Endothelial cell of umbilical vein (primary cell): ENCODE measurements around the gene SAMD14. TPM values are rescaled to one million over a fixed set of nuclear protein-coding genes. Genes with fewer than 3 reads are reported as not detected.
A peak's percentile ranks its signal among the peaks of the same experiment; 100 is the strongest.

Experiments used
- BruUV-seq: library from RNA; stranded (reverse); fragments of 400-500 nt; replicated peaks from 2 replicates; lab custom pipeline; 2021; lab: Mats Ljungman, UMichigan
- CTCF ChIA-PET: fragments of 300-600, 350-600 bp; sonication (Branson Sonifier 250); formaldehyde crosslinking; loops from one replicate; lab custom pipeline; 2021; ENCODE audit warnings: antibody characterized with exemption, inconsistent platforms; lab: Charles Lee
- POLR2A ChIA-PET: fragments of 300-600, 350-600 bp; sonication (Branson Sonifier 250); formaldehyde crosslinking; loops from one replicate; lab custom pipeline; 2021; ENCODE audit warnings: antibody characterized with exemption, inconsistent platforms; lab: Charles Lee
- DNase-seq: peaks from one replicate; pipeline ENCODE4 v3.0.0-alpha.2; 2011; ENCODE audit warnings: low read depth, low spot score
- FAIRE-seq: peaks from 2 replicates; lab custom pipeline; 2011; peaks lifted over from hg19 to GRCh38; lab: Jason Lieb, UNC
- H2AFZ ChIP-seq: 2 replicates; pipeline ENCODE4 v1.6.0; 2012; ENCODE audit warnings: low read depth, low read length, control low read depth, inconsistent platforms
- H3K27ac ChIP-seq: 2 replicates; pipeline ENCODE4 v1.5.1; 2011; ENCODE audit warnings: low read depth, mild to moderate bottlenecking, control low read depth, low read length, moderate library complexity; ENCODE audit not compliant: insufficient read depth
- H3K27me3 ChIP-seq, 2 experiments: 2 replicates each; pipeline versions ENCODE4 v1.6.0 to v1.6.1; 2011; ENCODE audit warnings: low read length in 2 of 2, mixed read lengths in 1 of 2; ENCODE audit not compliant: control insufficient read depth in 2 of 2, insufficient read depth in 2 of 2
- H3K36me3 ChIP-seq, 2 experiments: 2 replicates in 1 of 2; 3 replicates in 1 of 2; pipeline ENCODE4 v1.5.1; 2011; ENCODE audit warnings: low read length in 2 of 2, mild to moderate bottlenecking in 1 of 2, moderate library complexity in 1 of 2; ENCODE audit not compliant: control insufficient read depth in 2 of 2, insufficient read depth in 2 of 2; ENCODE audit errors: extremely low read depth in 1 of 2
- H3K4me1 ChIP-seq: 3 replicates; pipeline ENCODE4 v1.5.1; 2011; ENCODE audit warnings: mild to moderate bottlenecking, low read length; ENCODE audit not compliant: control insufficient read depth, insufficient read depth; ENCODE audit errors: extremely low read depth
- H3K4me2 ChIP-seq: 2 replicates; pipeline ENCODE4 v1.6.1; 2011; ENCODE audit warnings: low read length, control low read depth, mixed read lengths; ENCODE audit not compliant: insufficient read depth
- H3K4me3 ChIP-seq, 3 experiments: fragments of 200-600 bp in 1 of 3; sonication (generic), shearing (Covaris generic) in 1 of 3; replicated peaks in 1 of 3; 2 replicates each; pipeline ENCODE4 v1.5.1; 2011 to 2016; ENCODE audit warnings: control low read depth in 3 of 3, low read length in 3 of 3, mild to moderate bottlenecking in 2 of 3, inconsistent platforms in 1 of 3, low read depth in 1 of 3, moderate library complexity in 1 of 3; ENCODE audit not compliant: insufficient read depth in 1 of 3
- H3K79me2 ChIP-seq: 2 replicates; pipeline ENCODE4 v1.6.0; 2012; ENCODE audit warnings: low read length, inconsistent platforms; ENCODE audit not compliant: control insufficient read depth, insufficient read depth
- H3K9ac ChIP-seq: replicated peaks from 2 replicates; pipeline ENCODE3; 2011; ENCODE audit warnings: low read length, control low read depth; ENCODE audit not compliant: insufficient read depth; ENCODE audit errors: extremely low read depth
- H3K9me1 ChIP-seq: replicated peaks from 3 replicates; pipeline ENCODE4 v1.6.0; 2011; ENCODE audit warnings: mild to moderate bottlenecking, low read length; ENCODE audit not compliant: control insufficient read depth, insufficient read depth; ENCODE audit errors: extremely low read depth
- H3K9me3 ChIP-seq: replicated peaks from 2 replicates; pipeline ENCODE4 v1.5.1; 2012; ENCODE audit warnings: low read length, inconsistent platforms; ENCODE audit not compliant: control insufficient read depth, insufficient read depth
- H4K20me1 ChIP-seq: replicated peaks from 2 replicates; pipeline ENCODE3; 2011; ENCODE audit warnings: mild to moderate bottlenecking, low read length; ENCODE audit not compliant: control insufficient read depth, insufficient read depth; ENCODE audit errors: extremely low read depth
- EZH2 ChIP-seq: IDR thresholded peaks from 2 replicates; pipeline ENCODE4 v1.6.1; 2012; ENCODE audit warnings: borderline replicate concordance, low read depth, mild to moderate bottlenecking, moderate library complexity, low read length, inconsistent platforms; ENCODE audit not compliant: severe bottlenecking
- GATA2 ChIP-seq: IDR thresholded peaks from 2 replicates; pipeline ENCODE4 v1.7.0; 2011; ENCODE audit warnings: low read depth, mild to moderate bottlenecking, moderate library complexity, mixed read lengths, low read length; ENCODE audit not compliant: insufficient read length, insufficient read depth
- MYC ChIP-seq: IDR thresholded peaks from one replicate; pipeline ENCODE4 v1.6.1; 2011; ENCODE audit warnings: mild to moderate bottlenecking, low read depth, low read length
- POLR2A ChIP-seq: IDR thresholded peaks from 2 replicates; pipeline ENCODE4 v1.6.1; 2012; ENCODE audit warnings: low read depth, mild to moderate bottlenecking, control low read depth, low read length
- POLR2AphosphoS5 ChIP-seq: IDR thresholded peaks from 2 replicates; pipeline ENCODE4 v1.6.1; 2012; ENCODE audit warnings: low read depth, mild to moderate bottlenecking, control low read depth, low read length, moderate library complexity; ENCODE audit not compliant: insufficient read depth
- dilution Hi-C: fragments of 300-500 bp; cut with MboI; formaldehyde crosslinking; loops from one replicate; pipeline ENCODE4 v1.15.0; 2019; ENCODE audit warnings: low sequenced_read_pairs; ENCODE audit not compliant: extremely low pct_ligation_motif_present
- intact Hi-C: fragments of 100-400 bp; cut with micrococcal nuclease; formaldehyde crosslinking; loops from one replicate; pipeline ENCODE4 v1.10.0; 2022
- polyA plus RNA-seq, 4 experiments: library from polyadenylated mRNA; depleted of rRNA in 3 of 4; stranded (reverse) in 3 of 4; unstranded in 1 of 4; fragments of >200 nt; gene quantifications; 2 replicates each; pipeline versions ENCODE4 v1.2.1 to v1.2.3, GENCODE V29; 2011 to 2012; ENCODE audit warnings: missing spikeins in 1 of 4
- total RNA-seq: library from RNA; stranded (reverse); gene quantifications from 2 replicates; pipeline ENCODE4 v1.2.3, GENCODE V29; 2021

Gene SAMD14
- total and polyA plus RNA-seq, 2 donors (not counting 3 experiments of a cell fraction or from before 2014, with no cell fraction given) = 6.8 to 15.6 TPM

DNA sequence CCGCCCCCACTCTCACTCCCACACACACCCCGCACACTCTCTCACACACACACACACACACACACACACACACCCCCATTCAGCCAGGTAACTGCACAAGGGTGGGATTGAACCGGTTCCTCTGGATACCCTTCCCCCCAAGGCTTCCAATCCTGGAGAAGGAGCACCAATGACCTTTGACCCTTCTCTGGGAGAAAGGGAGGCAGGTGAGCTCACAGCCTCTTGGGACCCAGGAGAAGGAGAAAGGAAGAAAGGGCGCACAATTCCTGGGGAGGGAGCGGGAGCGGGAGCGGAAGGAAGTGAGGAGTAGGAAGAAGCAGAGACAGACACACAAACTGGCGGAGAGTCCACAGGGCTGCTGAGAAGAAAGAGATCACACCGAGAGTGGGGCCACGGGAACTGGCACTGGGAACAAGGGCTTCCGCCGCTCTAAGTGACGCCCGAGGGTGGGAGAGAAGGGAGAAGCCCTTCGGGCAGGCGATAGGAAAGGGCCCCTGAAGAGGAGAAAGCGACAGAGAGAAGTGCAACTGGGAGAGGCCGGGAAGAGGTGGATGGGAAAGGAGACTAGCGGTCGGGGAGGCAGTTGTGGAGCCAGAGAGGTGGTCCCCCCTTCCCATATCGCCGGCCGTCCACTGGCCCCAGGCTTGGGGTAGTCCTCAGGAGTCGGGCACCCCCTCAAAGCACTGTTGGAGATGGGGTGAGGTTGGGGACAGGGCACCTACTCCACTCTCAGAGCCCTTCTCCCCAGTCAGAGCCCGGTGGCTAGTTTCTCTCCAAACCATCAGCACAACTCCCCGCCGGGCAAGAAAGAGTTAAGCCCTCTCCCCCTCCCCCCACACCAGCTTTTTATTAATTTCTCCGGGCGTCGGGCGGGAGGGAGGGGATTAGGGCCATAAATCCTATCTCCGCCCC is 1.3 kb downstream of the SAMD14 start:
- FAIRE-seq = peak; percentile 90
- peak; percentile 31 for DNase-seq
- Histone ChIP-seq H3K4me2 (peak overlapping the region; percentile 87), H3K9me3 (no peaks in the 10 kb centered on the region), H3K4me3 (peak overlapping the region; percentile 3 to 53 (median 31)), H2AFZ (peak overlapping the region; percentile 24), H4K20me1 (no peaks in the 10 kb centered on the region), H3K27me3 (no peaks in the 10 kb centered on the region), H3K27ac (peak overlapping the region; percentile 56), H3K9me1 (no peaks in the 10 kb centered on the region), H3K4me1 (peaks cover 26% of the 10 kb centered on the region), H3K79me2 (no peaks in the 10 kb centered on the region), H3K9ac (peak overlapping the region; percentile 21), H3K36me3 (no peaks in the 10 kb centered on the region)
- intact Hi-C loops = loop anchor here (1.0 kb wide), 1 partner anchor 33 kb away; the partner anchor contains the start of gene PDK2
- BruUV-seq = no TSS peak
- CTCF ChIA-PET = interaction anchor here (0.7 to 3.9 kb wide), 3 partner anchors 12 to 164 kb away, joined by 3 to 15 read pairs (median 3); no protein-coding TSS in a partner anchor
- TF ChIP-seq EZH2 (no peak), POLR2A (peak; percentile 51)
- dilution Hi-C loops = no loop called here
- POLR2A ChIA-PET = no interaction called here

DNA sequence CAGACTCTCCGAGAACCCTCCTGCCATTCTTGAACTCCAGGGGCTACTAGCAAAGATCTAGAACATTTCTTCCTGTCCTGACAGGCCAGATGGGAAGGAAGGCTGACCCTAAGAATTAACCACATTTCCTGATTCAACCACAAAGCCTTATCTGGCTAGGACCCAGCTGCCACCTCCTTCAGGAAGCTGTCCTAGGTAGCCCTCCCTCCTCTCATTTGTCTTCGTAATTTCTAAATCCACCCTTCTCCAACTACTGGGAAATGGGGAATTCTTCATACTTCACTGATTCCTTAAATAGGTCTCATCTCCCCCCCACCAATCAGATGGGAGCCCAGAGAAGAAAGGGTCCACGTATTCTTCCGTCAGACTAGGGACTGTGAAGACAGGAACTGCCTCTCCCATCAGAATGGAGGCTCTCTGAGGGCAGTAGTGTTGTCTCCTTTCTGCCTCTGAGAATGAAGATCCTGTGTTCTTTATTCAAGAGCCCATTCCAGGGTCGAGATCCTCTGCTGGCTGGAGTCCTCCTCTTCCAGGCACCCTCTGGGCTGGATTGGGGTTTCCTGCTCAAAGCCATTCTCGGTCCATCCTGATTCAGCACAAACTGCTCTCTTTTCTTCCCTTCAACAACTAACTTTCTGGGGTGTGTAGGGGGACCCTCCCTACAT is 2.1 kb downstream of the SAMD14 start:
- Histone ChIP-seq H3K9ac (no peak overlapping the region), H3K27me3 (no peaks in the 10 kb centered on the region), H3K4me1 (peaks cover 31% of the 10 kb centered on the region), H3K9me1 (no peaks in the 10 kb centered on the region), H3K79me2 (no peaks in the 10 kb centered on the region), H3K36me3 (no peaks in the 10 kb centered on the region), H4K20me1 (no peaks in the 10 kb centered on the region), H2AFZ (no peak overlapping the region), H3K9me3 (no peaks in the 10 kb centered on the region), H3K4me3 (no peak overlapping the region), H3K27ac (no peak overlapping the region), H3K4me2 (peak overlapping the region; percentile 15)
- dilution Hi-C loops = no loop called here
- no TSS peak for BruUV-seq
- DNase-seq (peak; percentile 51), FAIRE-seq (peak; percentile 94)
- CTCF ChIA-PET = interaction anchor here (1.4 to 3.9 kb wide), 3 partner anchors 11 to 34 kb away, joined by 5 to 15 read pairs (median 8); no protein-coding TSS in a partner anchor
- TF ChIP-seq POLR2AphosphoS5 (peak; percentile 60), MYC (no peak), GATA2 (peak; percentile 69), POLR2A (peak; percentile 23)
- intact Hi-C loops = loop anchor here (1.0 kb wide), 1 partner anchor 33 kb away; the partner anchor contains the start of gene PDK2
- POLR2A ChIA-PET = no interaction called here
